Dedifferentiated amniotic fluid mesenchymal stem cell (primary cell): ENCODE measurements around the gene KLF16.
"Not testable (repeated sequence)": the region's sequence is repeated elsewhere in the genome, so short reads cannot be mapped to it uniquely, and the experiment has no call there.

Experiments used
- DNase-seq: peaks from one replicate; pipeline ENCODE4 v3.0.0-alpha.2; 2016; ENCODE audit errors: extremely low spot score

Gene KLF16

GRCh38 chr19:1863328-1863637 is at the start of gene KLF16:
KLF16 (minus strand) TSS chr19:1863579; CDS start chr19:1863497, 82 bp downstream.
- DNase-seq = no peak

DNA sequence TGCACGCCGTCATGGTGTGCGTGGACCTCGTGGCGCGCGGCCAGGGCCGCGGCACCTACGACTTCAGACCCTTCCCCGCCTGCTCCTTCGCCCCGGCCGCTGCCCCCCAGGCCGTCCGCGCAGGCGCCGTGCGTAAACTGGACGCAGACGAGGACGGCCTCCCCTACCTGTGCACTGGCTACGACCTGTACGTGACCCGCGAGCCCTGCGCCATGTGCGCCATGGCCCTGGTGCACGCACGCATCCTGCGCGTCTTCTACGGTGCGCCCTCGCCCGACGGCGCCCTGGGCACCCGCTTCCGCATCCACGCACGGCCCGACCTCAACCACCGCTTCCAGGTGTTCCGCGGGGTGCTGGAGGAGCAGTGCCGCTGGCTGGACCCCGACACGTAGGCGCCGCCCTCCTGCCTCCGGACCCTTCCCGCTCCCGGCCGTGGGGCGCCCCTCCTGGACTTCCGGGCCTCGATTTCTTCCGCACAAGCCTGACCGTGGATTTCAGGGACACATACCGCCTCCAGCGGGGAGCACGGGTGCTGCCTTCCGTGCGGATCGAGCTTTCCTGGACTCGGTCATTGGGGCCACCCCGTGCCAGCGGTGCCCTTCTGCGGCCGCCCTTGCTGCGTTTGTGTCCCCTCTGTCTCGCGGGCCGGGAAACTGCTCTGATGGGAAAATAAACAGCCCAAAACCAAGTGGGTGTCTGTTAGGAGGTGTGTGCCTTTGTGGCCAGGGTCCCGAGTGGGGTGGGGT is 49.6 kb upstream of the KLF16 start:
- no peak for DNase-seq

DNA sequence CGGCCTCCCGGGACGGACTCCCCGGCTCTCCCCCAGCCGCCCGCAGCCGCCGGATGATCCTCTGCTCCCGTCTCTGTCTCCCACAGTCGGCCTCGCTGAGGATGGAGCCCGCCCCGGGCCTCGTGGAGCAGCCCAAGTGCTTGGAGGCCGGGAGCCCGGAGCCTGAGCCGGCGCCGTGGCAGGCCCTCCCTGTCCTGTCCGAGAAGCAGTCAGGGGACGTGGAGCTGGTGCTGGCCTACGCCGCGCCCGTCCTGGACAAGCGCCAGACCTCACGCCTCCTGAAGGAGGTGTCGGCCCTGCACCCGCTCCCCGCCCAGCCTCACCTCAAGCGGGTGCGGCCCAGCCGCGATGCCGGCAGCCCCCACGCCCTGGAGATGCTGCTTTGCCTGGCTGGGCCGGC is 48.6 kb upstream of the KLF16 start:
- DNase-seq = no peak

GRCh38 chr19:1911098-1911497 is 47.7 kb upstream of the KLF16 start:
- no peak for DNase-seq

DNA sequence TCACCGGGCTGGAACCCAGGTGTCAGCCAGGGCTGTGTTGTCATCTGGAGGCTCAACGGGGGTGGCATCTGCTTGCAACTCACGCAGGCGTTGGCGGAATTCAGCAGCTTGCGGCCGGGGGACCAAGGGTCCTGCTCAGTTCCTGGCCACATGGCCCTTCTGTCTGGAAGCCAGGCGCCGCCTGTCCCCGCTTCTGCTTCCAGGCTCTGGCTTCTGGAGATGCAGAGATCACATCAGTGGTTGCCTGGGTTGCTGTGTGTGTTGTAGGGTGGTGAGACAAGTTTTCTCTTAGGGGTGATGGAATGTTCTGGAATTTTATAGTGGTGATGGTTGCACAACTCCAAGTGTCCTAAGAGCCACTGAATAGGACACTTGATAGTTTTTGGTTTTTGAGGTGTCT is 46.8 kb upstream of the KLF16 start:
- DNase-seq = no peak

DNA sequence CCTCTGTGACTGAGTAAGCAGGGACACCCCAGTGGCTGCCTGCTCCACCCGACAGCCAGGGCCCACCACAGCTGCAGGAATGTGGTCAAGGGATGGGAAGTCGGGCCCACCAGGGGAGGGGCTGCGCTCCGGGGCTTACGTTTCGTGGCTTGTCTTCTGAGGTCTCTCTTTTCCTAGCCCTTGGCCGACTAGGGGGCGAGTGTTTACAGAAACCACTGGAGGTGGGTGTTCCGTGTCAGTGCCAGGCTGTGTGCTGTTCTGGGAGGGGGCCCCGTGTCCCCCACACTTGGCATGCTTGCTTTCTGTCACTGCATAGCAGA is 46.3 kb upstream of the KLF16 start:
- no peak for DNase-seq

- no peak for DNase-seq
These were observed 44.9 kb upstream of the KLF16 start for GRCh38 chr19:1908364-1908678.

DNA sequence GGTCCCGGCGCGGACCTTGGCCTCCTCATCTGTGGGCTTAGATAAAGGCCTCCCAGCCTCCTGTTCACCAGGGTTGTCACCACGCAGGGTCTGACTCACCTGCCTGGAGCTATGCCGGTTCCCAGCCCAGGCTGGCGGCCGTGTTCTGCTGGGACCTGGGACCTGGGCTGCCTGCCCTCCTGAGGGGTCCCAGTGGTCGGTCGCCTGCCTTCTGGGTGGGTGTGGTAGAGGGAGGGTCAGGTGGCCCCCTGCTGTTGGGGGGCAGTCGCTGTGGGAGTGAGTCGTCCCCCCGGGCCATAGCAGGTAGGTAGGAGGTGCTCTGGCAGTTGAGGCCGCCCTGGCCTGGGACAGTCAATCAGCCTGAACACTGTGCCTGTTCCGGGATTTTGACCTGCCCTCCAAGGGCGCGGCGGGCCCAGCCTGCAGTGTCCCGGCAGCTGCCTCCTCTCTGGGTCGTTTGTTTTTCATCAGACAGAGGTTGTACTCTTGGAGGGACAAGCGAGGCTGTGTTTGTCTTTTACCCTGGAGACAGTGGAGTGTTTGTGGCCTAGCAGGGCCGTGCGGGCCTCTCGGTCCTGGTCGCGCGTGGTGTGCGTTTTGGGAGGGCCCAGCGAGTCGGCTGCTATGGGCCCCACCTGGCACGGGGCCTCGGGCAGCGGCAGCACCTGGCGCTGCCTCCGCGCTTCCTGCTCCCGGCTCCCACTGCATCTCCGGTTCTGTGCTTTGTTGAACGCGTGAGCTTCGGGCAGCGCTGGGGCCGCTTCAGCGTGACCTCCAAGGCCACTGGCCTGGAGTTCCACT is 44.4 kb upstream of the KLF16 start:
- no peak for DNase-seq

GRCh38 chr19:1906985-1907562 is 43.7 kb upstream of the KLF16 start:
- DNase-seq = no peak

DNA sequence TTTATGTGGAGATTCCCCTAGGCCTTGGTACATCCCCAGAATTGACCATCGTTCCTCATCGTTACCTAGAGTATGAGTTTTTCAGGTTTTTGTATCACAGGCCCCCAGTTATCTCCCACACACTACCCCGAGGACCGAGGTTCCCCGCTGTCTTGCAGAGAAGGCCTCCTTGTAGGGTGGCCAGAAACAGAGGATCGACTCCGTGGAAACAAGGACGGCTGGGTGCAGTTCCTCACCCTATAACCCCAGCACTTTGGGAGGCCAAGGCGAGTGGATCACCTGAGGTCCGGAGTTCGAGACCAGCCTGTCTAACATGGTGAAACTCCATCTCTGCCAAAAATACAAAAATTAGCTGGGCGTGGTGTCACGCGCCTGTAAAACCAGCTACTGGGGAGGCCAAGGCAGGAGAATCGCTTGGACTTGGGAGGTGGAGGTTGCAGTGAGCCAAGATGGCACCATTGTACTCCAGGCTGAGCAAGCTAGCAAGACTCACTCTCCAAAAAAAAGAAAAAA is 42.5 kb upstream of the KLF16 start:
- DNase-seq = no peak

GRCh38 chr19:1905110-1905862 is 41.9 kb upstream of the KLF16 start, which contains the start of the genes ADAT3 and SCAMP4:
ADAT3 (plus strand) TSS chr19:1905399; CDS start chr19:1912048, 6,649 bp downstream.
SCAMP4 (plus strand) TSS chr19:1905399; CDS start chr19:1915020, 9,621 bp downstream.
- peak; percentile 97 for DNase-seq

DNA sequence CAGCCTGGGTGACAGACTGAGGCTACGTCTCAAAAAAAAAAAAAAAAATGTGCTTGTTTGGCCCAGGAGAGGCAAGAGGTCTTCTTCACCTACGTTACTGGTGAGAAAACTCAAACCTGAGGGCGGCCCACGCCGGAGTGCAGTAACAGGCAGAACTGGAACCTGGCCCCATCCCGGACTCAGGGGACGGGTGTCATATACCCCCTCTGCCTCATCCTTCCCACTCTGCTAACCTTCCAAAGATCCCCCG is 41.4 kb upstream of the KLF16 start:
- no peak for DNase-seq

DNA sequence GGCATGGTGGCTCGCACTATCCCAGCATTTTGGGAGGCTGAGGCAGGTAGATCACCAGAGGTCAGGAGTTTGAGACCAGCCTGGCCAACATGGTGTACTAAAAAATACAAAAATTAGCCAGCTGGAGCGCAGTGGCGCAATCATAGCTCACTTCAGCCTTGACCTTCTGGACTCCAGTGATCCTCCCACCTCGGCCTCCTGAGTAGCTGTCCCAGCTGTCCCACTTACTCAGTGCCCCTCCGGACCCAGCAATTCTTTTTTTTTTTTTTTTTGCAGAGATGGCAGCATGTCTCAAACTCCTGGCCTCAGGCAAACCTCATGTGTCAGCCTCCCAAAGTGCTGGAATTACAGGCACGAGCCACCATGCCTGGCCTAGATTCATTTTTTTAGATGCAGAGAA is 39.5 kb upstream of the KLF16 start:
- no peak for DNase-seq

- DNase-seq = no peak
These were observed 38.6 kb upstream of the KLF16 start for GRCh38 chr19:1901940-1902404.

DNA sequence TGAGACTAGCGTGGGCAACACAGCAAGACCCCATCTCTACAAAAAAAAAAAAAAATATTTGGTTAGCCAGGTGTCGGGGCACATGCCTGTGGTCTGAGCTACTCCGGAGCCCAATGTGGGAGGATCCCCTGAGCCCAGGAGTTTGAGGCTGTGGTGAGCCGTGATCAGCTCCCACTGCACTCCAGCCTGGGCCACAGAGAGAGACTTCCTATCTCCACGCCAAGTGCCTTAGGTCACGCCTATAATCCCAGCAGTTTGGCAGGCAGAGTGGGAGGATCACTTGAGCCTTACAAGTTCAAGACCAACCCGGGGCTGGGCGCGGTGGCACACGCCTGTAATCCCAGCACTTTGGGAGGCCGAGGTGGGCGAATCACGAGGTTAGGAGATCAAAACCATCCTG is 33.1 kb upstream of the KLF16 start:
- DNase-seq = no peak

GRCh38 chr19:1893791-1894190 is 30.4 kb upstream of the KLF16 start:
- no peak for DNase-seq

- no peak for DNase-seq
These were observed 26.5 kb upstream of the KLF16 start for GRCh38 chr19:1889907-1890306.

DNA sequence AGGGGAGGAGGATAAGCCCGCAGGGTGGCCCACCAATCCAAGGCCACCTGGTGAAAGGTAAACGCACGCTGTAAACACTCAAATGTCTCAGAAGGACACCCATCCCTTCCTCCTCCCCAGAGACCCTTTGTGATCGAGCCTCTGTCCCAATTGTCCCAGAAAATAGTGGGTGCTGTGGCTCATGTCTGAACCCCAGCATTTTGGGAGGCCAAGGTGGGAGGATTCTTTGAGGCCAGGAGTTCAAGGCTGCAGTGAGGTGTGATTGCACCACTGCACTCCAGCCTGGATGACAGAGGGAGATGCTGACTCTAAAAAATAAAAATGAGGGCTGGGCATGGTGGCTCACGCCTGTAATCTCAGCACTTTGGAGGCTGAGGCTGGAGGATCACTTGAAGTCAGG is 25.0 kb upstream of the KLF16 start:
- no peak for DNase-seq

- not testable (repeated sequence) for DNase-seq
These were observed 23.0 kb upstream of the KLF16 start for GRCh38 chr19:1886360-1886759.

- peak; percentile 89 for DNase-seq
These were observed 22.2 kb upstream of the KLF16 start, which contains the start of gene ABHD17A for GRCh38 chr19:1885398-1886119. ABHD17A (minus strand) TSS chr19:1885496; CDS start chr19:1881566, 3,930 bp downstream.

DNA sequence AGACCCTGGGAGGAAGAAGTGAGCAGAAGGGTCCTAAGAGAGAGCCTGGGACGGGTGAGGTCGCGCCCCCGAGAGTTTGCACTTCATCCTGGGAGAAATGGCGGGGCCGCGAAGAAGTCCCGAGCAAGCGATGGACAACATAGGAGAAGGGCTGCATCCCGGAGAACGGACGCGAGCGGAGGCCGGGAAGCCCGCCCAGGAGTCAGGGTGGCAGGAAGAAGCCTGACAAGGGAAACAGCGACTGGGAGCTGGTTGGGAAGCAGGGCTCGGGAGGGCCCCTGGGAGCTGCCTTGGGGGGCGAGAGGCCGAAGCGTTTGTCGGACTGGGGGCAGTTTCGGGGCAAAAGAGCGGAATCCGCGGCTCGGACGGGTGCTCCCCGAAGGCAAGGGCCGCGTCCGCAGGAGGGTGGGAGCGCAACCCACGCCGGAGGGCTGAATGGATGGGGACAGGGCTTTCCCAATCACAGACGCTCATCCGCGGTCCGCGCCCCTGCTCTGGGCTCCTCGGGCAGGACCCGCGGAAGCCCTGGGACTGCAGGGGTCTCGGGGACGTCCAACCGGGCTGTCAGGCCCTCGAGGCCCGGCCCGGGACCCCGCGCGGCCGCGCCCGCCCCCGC is 21.4 kb upstream of the KLF16 start:
- DNase-seq = no peak
